GM19463 (cell line): ENCODE data around the gene PELI3.

Experiments
- ATAC-seq: cut with Tn5 transposase; IDR thresholded peaks from one replicate; pipeline ENCODE4 v1.9.1; 2021; ENCODE audit warnings: mild to moderate bottlenecking, moderate library complexity; ENCODE audit not compliant: unreplicated experiment

Gene PELI3

GRCh38 chr11:66473608-66474515 lies 7.2 kb downstream of the PELI3 start:
- ATAC-seq, result no peak

GRCh38 chr11:66475349-66476172 lies 8.9 kb downstream of the PELI3 start:
- ATAC-seq, result no peak

- no peak for ATAC-seq
Observed at GRCh38 chr11:66476173-66476840, 9.6 kb downstream of the PELI3 start.

- ATAC-seq, result no peak
Observed at GRCh38 chr11:66476841-66477251, 10.1 kb downstream of the PELI3 start.

GRCh38 chr11:66477263-66478201 lies 10.8 kb downstream of the PELI3 start:
- no peak for ATAC-seq

GRCh38 chr11:66478729-66479393 lies 12.2 kb downstream of the PELI3 start:
- ATAC-seq, result no peak

- ATAC-seq, result peak; percentile 6
Observed at GRCh38 chr11:66479394-66480116, 12.8 kb downstream of the PELI3 start.

- peak; percentile 90 for ATAC-seq
Observed at GRCh38 chr11:66480117-66480938, 13.6 kb downstream of the PELI3 start, which contains the start of gene DPP3. Gene DPP3 (plus strand): TSS chr11:66480434. CDS start chr11:66482201, 1,767 bp downstream.

- ATAC-seq, result no peak
Observed at GRCh38 chr11:66484806-66485380, 18.2 kb downstream of the PELI3 start.

- ATAC-seq, result no peak
Observed at GRCh38 chr11:66488957-66489356, 22.3 kb downstream of the PELI3 start.

GRCh38 chr11:66489636-66490035 lies 22.9 kb downstream of the PELI3 start:
- no peak for ATAC-seq

- ATAC-seq, result no peak
Observed at GRCh38 chr11:66491315-66491935, 24.7 kb downstream of the PELI3 start.

GRCh38 chr11:66492161-66492865 lies 25.6 kb downstream of the PELI3 start:
- no peak for ATAC-seq

- no peak for ATAC-seq
Observed at GRCh38 chr11:66493130-66493529, 26.4 kb downstream of the PELI3 start.

- ATAC-seq, result no peak
Observed at GRCh38 chr11:66494458-66494857, 27.8 kb downstream of the PELI3 start.

GRCh38 chr11:66494935-66495334 lies 28.2 kb downstream of the PELI3 start:
- no peak for ATAC-seq
